Pulmonary artery endothelial cell (primary cell): ENCODE results near the gene SPECC1L. TPM values are rescaled to one million over a fixed set of nuclear protein-coding genes. Genes with fewer than 3 reads are reported as not detected.

Experiments used
- total RNA-seq: library from RNA; depleted of rRNA; stranded (reverse); fragments of >200 nt; gene quantifications from 2 replicates; pipeline ENCODE4 v1.2.3, GENCODE V29; 2014

The SPECC1L gene
- total RNA-seq, 1 donor from 2014 or later: 42.0 TPM

Other genes starting within 250 kb of the SPECC1L start
- gene SUSD2, start 89.3 kb upstream of the SPECC1L start, total RNA-seq: 0.07 and 0.18 TPM in 2 replicates
- 1.8 and 7.0 TPM in 2 replicates for gene GGT5, start 25.7 kb upstream of the SPECC1L start, total RNA-seq
- 35.5 and 113 TPM in 2 replicates for gene ADORA2A, start 156.8 kb downstream of the SPECC1L start, total RNA-seq
- 0.32 and 0.40 TPM in 2 replicates for gene UPB1, start 224.5 kb downstream of the SPECC1L start, total RNA-seq